ENCODE measurements around the gene ARHGAP12.
"Not testable (repeated sequence)": the region's sequence is repeated elsewhere in the genome, so short reads cannot be mapped to it uniquely, and the experiment has no call there.

ARHGAP12 gene

GRCh38 chr10:31819391-31819820, 109.2 kb downstream of the ARHGAP12 start:
- DNase-seq: no peak

DNA sequence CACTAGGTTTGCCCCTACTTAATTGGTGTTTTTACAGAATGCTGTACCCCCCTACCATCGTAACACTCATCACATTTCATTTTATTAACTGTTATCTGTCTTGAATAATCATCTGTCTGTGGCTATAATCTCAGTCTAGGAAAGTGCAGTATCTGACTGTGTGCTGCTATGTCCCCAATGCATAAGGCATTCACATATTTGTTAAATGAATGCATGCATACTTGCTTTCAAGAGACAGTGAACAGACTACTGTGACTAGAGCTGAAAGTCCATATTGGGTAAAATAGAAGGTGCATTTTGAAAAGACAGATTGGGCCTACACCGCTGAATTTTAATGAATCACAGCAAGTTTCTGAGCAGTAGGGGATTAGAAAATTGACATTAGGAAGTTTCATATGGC, 112.3 kb downstream of the ARHGAP12 start:
- no peak for DNase-seq

- peak in 1 of 2 experiments; percentile 4 for DNase-seq
These were observed 120.1 kb downstream of the ARHGAP12 start for GRCh38 chr10:31808258-31809218.

- no peak for DNase-seq
These were observed 124.2 kb downstream of the ARHGAP12 start for GRCh38 chr10:31804352-31804810.

- no peak for DNase-seq
These were observed 124.9 kb downstream of the ARHGAP12 start for GRCh38 chr10:31803606-31804351.

GRCh38 chr10:31799181-31799580, 129.4 kb downstream of the ARHGAP12 start:
- no peak for DNase-seq

GRCh38 chr10:31792745-31793144, 135.9 kb downstream of the ARHGAP12 start:
- no peak for DNase-seq

DNA sequence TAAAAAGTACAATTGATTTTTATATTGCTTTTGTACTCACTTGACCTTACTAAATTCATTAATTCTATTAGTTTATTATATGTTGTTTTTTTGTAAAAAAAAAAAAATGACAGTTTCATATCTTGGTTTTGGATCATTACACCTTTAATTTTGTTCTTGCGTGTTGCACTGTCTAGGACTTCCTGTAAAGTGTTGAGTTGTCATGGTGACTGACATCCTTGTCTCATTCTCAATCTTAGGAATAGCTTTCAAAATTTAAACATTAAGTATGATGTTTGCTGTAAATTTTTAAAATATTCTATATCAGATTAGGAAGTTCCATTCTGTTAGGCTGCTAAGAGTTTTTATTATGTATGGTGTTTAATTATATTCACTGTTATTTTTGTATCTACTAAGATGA, 139.1 kb downstream of the ARHGAP12 start:
- no peak for DNase-seq

GRCh38 chr10:31782701-31783100, 145.9 kb downstream of the ARHGAP12 start:
- DNase-seq: no peak

DNA sequence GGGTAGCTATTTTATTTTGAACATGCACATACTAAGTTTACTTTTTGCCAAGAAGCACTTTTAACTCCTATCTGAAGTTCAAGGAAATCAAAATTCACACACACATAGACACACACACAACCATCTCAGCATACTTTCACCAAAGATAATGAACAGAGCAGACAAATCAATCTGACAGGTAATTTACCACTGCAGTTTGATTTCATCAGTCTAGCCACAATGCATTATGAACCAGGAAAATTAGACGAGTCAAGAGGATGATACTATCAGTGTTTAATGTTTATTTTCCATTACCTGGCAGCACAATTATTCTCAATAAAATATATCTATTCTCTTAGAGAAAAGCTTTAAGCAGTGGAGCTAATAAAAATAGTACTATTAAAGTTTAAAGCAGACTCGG, 147.9 kb downstream of the ARHGAP12 start:
- DNase-seq: no peak

- no peak for DNase-seq
These were observed 150.0 kb downstream of the ARHGAP12 start for GRCh38 chr10:31778627-31779026.

DNA sequence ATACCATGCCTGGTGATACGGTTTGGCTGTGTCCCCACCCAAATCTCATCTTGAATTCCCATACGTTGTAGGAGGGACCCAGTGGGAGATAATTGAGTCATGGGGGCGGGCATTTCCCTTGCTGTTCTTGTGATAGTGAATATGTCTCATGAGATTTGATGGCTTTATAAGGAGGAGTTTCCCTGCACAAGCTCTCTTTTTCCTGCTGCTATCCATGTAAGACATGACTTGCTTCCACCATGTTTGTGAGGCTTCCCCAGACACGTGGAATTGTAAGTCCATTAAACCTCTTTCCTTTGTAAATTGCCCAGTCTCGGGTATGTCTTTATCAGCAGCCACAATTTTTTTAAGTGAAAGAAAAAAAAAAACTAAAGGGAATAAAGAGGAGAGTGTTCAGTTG, 152.5 kb downstream of the ARHGAP12 start:
- no peak for DNase-seq

- DNase-seq: no peak
These were observed 153.5 kb downstream of the ARHGAP12 start for GRCh38 chr10:31774928-31775650.

DNA sequence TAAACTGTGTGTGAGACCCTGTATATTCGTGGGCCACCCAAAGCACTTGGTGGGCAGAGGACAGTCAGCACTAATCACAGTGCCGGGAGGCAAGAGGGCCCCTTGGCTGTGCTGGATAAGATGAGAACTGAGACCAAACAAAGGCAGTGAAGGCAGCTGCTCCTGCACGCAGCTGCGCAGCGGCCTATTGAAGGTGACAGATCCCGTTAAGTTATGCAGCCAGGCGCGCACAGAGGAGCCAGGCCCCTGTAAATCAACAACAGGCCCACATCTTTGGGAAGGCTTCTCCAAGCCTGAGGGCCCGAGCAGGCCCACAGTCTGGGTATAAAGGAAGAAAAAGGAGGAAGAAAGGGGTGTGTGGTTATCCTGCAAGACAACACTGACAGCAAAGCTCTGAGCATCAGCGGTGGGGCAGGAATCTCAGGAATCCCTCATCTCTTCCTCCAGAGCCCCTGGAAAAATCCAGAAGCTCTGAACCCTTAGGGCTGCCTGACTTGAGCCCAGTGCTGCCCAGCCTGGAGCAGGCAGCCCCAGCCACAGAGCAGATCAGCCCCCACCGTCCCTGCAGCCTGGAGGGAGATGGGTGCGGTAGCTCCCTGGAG, 154.2 kb downstream of the ARHGAP12 start:
- DNase-seq: no peak

DNA sequence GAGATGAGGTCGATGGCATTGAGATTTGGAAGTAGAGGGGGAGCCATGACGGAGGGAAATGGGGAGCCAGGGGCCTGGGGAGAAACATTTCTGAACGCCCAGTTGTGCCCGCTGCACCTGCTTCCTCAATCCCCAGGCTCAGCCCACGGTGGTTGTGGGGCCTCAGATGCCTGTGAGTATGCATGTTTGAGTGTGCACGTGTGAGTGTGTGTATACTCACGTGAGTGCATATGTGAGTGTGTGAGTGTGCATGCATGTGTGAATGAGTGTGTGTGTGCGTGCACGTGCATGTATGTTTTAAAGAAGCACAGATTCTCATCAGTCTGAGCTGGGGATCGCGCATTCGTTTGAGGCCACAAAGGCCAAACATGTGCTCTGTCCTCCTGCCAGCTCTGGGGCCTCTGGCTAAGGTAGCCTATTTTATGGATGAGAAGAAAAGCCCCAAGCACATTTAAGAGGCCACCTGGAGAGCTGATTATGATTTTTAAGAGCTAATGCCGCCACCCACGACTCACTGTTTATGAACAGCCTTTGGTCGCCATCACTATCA, 154.8 kb downstream of the ARHGAP12 start:
- DNase-seq: no peak

- DNase-seq: no peak
These were observed 157.2 kb downstream of the ARHGAP12 start for GRCh38 chr10:31771331-31771831.

DNA sequence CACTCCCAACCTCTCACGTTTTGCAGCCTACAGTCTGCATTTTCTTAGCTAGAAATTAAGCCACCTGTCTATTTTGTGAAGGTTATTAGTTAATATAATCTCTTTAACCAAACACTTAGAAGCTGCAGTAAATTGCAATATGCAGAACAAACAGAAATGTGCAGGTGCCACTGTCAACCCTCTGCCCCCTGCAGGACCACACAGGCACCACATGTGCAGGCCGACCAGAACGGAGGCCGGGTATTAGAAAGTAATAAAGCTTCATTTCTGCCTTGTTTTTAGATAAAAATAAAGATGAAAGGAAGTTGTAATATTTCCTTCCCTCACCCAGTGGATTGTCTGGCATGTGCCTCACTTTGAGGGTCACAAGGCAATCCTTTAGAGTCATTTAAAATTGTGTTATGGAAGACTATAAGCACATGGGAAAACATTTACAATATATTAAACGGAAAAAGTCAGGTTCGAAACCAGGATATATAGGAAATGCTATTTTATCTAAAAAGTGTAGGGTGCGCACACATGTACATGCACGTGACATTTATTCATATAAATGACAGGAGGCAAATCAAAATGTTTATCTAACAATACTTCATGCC, 158.2 kb downstream of the ARHGAP12 start:
- DNase-seq: peak; percentile 53 to 62

DNA sequence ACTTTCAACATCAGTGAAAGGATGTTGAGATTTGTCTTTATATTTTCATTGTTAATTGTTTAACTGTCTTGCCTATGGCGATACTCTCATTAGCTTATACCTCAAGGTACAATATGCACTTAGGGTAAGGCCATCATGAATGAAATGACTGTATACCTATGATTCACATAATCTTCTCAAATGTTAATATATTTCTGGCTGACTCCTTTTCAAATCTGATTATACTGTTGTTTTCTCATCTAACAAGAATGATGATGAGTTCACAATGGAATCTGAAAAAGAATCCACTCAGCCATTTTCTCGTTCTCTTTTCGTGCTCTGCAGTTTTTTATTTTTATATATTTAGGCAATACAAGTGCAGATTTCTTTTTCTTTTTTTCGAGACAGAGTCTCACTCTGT, 159.1 kb downstream of the ARHGAP12 start:
- no peak for DNase-seq

- not testable (repeated sequence) for DNase-seq
These were observed 159.7 kb downstream of the ARHGAP12 start for GRCh38 chr10:31768935-31769334.

GRCh38 chr10:31768467-31768866, 160.2 kb downstream of the ARHGAP12 start:
- no peak for DNase-seq

GRCh38 chr10:31765541-31765940, 163.1 kb downstream of the ARHGAP12 start:
- DNase-seq: no peak

- no peak for DNase-seq
These were observed 166.3 kb downstream of the ARHGAP12 start for GRCh38 chr10:31762316-31762715.
